GM21367 (cell line): ENCODE measurements around the gene SLC12A6.

Source experiments
- ATAC-seq: cut with Tn5 transposase; IDR thresholded peaks from one replicate; pipeline ENCODE4 v1.9.1; 2021; ENCODE audit not compliant: unreplicated experiment

Gene SLC12A6

DNA sequence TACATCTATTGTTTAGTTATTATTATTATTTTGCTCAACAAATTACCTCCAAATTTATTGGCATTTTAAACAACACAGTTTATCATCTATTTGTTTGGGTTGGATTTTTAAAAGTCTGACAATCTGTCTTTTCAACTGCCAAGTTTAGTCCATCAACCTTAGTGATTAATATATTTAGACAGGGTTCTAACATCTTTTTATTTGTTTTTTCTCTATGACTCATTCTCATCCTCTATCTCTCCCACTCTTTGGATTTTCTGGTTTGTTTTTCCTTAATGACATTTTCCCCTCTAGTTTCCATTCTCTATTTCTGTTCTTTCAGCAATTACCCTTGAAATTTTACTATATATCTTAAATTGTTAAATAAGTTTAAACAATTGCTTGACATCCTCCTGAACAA lies 70.8 kb downstream of the SLC12A6 start:
- ATAC-seq: no peak

DNA sequence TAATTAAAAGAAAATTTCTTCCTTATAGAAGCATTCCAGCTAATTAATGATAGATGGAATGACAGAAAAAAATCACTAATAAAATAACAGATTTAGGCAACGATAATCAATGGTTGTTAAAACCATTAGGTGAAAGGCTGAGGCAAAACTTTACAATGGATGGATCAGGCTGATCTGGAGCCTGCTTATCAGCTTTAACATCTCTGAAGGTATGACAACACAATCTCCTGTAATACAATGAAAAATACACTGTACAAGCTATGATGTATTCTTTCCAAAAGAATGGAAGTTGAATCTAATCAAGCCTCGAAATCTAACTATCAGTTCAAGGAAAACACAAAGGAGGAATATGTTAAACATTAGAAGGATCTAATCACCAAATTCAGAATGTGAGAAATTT lies 73.5 kb downstream of the SLC12A6 start:
- no peak for ATAC-seq

DNA sequence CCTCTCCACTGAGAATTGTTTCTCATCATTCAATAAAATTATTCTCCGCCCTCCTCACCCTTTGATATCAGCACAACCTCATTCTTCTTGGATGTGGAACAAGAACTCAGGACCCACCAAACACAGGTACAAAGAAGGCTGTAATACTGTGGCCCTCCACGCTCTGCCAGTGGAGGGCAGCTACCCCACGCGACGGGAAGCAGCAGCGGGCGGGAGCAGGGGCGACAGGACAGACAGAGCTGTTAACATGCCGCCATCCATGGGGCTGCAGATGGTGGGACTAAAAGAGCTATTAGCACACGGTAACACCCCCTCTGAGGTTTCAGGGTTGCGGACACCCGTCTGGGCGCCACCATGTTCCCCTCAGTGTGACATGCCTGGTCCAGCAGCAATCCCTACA lies 75.2 kb downstream of the SLC12A6 start:
- no peak for ATAC-seq

DNA sequence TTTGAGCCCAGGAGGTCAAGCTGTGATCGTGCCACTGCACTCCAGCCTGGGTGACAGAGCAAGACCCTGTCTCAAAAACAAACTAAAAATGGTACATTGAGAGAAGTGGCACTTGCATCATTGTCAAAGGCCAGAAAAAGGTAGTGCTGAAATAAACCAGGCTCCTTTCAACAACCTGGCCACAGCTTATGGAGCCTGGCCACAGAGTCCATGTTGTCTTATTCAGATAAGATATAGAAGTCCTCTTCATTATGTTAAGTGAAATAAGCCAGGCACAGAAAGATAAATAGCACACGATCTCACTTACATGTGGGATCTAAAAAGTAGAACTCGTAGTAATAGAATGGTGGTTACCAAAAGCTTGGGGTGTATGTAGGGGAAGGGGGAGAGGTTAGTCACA lies 78.0 kb downstream of the SLC12A6 start:
- ATAC-seq: no peak

DNA sequence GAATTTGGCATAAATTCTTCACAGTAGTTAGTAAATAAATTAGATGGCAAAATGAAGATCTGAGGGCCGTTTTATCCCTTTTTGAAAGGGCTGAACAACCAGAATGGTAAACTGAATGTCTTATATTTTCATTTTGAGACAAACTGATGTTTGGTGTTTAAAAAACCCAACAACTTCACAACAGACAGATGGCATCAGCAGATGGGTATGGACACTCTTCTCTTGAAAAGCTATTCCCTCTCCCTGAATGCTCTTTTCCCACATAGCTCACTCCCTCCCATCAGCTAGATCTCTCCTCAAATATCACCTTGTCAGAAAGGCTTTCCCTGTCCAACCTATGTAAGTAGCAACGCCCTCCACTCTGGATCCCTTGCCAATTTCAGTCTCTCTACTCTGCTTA lies 79.4 kb downstream of the SLC12A6 start:
- ATAC-seq: no peak

DNA sequence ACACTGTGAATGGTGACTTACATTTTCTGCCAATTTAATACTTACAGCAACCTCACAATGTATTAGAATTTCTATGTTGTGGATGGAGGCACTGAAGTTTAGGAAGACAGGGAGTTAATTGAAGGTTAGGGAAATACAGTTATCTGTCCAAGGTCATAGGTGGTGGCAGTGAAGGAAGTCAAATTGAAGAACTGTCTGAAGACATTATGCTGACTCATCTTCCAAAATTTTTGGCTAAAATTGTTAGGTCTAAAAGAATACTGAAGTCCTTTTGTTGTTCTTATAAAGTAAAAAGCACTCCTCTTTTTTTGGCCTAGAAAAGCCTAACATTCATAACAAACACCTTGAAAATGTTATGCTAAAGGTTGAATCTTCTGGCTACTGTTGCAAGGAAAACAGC lies 85.0 kb downstream of the SLC12A6 start:
- ATAC-seq: no peak

DNA sequence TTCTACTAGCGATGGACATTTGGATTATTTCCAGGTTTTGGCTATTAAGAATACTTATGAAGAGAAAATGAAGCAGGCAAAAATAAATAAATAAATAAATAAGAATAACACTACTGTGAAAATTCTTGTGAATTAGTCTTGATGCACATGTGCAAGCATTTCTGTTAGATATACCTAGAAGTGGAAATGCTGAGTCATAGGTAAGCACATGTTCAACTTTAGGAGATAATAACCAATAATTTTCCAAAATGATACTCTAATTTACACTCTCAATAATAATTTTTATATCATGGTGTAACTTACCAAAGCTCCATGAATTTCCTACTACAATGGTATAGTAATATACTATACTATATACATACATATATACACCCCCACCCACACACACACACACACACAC lies 89.4 kb downstream of the SLC12A6 start:
- ATAC-seq: no peak

DNA sequence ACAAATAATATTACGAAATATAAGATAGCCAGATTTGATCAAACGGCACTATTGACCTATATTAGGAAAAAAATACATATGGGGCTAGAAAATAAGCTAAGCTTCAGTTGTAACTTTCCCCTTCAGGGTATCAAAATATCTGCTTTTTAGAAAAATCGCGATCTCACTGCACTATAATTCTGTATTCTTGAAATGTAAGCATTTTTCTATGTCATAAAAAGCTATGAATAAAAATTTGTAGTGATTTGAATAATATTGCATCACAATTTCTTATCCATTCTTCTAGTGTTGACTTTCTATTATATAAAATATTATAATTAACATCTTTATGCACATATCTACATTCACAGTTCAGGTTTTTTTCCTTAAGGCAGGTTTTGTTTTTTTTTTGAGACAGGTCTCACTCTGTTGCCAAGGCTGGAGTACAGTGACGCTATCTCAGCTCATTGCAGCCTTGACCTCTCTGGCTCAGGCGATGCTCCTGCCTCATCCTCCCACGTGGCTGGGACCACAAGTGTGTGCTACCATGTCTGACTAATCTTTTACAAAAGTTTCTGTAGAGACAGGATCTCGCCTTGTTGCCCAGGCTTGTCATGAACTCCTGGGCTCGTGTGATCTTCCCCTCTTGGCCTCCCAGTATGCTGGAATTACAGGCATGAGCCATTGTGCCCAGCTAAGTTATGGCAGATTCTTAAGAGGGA lies 91.2 kb downstream of the SLC12A6 start:
- ATAC-seq: no peak

DNA sequence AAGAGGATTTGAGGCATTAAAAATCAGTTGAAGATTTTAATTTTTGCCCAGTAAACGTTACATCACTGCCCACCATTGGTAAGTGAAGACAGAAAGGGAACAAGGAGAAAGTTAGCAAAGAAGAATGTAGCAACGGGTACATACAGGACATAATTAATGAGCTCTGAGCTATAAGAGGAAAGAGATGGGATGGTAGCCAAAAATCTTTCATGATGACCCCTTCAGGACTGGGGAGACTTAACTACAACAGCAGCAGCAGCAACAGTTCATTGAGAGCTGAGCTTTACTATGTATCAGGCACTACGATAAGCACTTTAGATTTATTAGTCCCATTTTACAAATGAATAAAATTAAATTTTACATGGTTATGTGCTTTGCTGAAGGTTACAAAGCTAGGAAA lies 94.4 kb downstream of the SLC12A6 start:
- no peak for ATAC-seq

DNA sequence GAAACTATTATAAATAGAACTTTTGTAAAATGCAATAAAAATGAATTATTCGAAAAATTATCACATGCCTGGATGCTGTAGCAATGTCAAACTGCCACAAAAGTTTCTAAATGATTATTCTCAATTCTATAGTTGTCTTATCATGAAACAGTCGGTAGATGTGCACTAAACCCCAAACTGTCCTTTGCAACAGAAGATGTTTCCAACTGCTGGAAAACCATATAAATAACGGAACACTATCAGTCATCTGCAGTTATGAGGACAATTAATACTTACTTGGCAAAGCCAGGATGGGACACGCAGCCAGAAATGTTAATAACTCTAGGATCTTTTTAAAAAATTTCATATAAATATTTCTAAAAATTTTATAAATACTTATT lies 95.3 kb downstream of the SLC12A6 start:
- no peak for ATAC-seq

DNA sequence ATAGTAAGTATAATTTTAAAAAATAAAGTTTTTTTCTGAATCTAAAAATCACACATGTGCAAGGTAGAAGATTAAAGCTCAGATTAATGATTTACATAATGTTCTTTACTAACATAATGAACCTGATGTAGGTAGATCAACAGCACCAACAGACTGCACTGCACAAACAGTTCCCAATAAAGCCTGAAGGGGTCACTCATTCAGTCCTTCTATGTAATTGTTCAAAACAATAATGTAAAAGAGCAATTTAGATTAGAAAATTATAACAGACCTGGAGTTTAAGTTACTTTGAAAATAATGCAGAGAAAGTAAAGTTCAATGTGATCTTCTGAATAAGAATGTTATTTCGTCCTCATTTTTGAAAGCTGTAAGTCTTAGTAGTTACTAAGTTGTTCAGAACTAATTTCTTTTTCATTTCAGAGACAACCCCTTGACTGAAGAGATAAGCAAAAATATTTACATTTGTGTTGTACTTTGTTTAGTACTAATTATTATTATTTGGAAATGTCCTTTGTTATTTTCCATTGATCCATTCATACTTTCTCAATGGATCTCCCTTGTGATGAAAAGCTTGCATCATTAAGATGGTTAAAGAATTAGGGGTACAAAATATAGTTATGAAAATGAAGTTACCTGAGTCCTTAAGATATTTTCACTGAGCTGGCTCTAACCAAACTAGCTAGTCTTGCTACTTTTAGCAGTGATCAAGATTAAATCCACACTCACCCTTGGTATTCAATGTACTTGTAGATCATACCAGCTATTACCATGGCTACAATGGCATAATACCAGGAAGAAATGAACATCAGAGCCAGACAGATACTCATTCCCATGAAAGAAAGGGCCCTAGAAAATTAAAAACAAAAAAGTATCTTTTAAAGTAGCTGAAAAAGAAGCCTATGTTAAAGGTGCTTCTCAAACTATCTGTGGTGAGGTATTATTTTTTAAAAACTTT lies 95.9 kb downstream of the SLC12A6 start:
- no peak for ATAC-seq

DNA sequence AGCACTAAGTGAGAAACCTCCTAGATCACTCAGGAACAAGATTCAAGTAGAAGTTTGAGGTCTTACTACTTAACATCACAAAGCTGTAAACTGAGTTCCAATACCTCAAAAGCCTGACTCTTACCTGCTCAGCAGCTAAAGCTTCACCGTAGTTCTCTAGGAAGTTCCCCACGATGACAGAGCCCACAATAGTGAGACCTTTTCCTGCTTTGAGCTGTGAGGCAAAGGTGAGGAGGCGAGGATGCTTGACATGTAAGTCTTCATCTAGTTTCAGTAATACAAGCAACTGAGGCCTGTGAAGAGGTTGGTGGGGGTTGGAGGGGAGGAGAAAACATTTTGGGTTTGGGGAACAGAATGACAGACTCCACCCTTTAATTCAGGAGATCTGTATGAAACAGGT lies 97.0 kb downstream of the SLC12A6 start:
- no peak for ATAC-seq

DNA sequence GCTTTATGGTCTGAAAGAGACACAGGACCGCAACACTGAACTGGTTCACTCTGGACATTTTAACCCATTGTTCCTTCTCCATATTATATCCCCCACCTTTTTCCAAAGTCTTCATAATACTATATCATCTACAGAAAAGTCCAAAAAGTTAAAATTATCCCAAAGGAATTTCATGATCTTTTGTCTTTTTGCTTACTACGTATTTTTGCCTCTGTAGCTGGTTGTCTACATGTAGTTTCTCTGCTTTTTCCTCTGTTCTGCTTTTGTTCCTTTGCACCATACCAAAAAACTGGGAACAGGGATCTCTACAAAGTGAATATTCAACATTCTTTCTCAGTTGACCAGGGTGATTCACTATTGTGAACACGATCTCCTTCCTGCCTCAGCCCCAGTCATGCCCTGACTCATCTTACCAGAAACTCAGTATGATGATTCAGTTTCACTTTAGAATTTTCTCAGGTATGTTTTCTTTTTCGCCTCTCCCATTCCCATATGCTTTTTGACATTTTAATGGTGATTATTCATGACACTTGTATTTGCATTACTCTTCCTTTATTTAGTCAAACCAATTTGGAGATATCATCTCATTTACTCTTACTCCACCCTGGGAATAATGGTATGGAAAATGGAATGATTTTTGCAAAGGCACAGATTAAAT lies 98.3 kb downstream of the SLC12A6 start:
- no peak for ATAC-seq

DNA sequence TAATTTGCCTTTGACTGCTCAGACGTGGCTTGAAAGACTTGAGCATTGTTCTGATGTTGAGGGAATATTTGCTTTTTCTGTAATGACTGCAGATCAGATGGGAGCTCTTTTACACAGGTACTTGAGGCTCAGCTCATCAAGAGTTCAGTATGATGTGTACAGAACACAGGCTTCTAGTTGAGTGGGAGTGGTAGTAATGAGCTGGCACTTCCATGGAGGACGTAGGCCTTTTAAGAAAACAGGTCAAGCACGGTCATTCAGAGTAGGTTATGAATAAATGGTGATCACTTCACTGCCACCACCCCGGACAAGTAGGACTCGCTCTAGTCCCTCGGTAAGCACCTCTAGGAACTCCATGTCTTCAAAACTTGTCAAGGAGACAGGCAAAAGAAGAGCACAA lies 104.0 kb downstream of the SLC12A6 start:
- no peak for ATAC-seq

DNA sequence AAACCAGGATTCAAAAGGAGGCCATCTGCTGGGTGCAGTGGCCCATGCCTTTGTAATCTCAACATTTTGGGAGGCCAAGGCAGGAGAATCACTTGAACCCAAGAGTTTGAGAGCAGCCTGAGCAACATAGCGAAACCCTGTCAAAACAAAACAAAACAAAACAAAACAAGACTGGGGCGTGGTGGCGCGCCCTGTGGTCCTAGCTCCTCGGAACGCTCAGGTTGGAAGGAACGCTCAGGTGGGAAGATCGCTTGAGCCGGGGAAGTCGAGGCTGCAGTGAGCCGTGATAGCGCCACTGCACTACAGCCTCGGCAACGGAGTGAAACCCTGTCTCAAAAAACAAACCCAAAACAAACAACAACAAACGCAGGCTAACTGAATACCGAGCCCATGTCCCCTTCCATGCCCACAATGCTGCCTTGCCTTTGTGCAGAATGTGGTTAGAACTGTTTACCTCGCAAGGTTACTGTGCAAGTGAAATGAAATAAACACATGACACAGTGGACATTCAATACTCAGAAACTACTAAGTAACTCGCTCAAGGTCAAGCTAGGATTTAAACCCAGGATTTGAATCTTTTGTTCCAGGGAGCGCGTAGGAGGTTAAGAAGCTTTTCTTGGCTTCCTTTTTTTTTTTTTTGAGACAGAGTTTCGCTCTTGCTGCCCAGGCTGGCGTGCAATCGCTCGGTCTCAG lies 113.5 kb downstream of the SLC12A6 start:
- no peak for ATAC-seq

DNA sequence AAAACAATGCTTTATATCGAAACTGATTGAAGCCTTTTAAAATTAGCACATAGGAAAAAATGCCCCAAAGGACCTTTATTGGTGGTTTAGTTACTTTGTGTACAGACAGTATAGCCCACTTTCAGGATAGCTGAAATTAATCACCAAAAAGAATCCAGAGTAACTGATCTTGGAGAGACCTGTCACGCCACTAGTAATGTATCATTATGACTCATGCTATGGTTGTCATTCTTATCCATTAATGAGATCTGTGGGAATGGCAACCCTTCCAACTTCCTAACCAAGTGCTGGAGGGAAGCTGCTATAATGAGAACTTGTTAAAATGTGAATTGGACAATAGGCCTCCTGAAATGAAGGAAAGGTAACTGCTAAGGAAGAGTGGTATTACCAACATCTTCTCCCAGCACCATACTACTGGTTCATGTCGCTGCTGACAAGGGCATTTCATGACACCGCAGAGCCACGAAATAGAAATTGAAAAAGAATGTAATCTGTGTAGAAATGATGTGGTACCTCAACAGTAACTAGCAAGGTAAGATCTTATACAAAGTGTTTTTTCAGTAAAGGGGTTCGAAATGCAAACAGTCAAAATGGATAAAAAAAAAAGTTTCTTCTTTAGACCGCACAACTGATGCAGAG lies 119.9 kb downstream of the SLC12A6 start:
- no peak for ATAC-seq

DNA sequence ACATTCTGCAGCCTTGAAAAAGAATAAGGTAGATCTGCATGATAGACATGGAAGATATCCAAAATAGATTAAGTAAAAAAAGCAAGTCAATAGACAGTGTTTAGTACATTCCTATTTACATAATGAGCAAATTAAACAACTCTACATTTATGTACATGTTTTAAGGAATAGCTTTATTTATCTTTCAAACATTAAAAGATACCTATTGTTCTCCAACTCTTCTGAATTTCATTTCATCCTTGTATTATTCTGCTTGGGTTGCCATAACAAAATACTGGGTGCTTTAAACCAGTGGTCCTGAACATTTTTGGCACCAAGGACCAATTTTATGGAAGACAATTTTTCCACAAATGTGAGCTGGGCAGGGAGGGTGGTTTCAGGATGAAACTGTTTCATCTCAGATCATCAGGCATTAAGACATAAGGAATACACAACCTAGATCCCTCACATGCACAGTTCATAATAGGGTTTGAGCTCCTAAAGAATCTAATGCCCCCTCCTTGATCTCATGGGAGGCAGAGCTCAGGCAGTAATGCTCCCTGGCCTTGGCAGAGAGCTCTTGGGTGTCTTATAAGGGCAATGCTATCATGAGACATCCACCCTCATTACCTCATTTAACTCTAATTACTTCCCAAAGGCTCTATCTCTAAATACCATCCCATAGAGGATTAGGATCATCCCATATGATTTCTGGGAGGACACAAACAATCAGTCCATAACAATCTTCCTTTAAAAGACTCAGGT lies 120.9 kb downstream of the SLC12A6 start:
- no peak for ATAC-seq

DNA sequence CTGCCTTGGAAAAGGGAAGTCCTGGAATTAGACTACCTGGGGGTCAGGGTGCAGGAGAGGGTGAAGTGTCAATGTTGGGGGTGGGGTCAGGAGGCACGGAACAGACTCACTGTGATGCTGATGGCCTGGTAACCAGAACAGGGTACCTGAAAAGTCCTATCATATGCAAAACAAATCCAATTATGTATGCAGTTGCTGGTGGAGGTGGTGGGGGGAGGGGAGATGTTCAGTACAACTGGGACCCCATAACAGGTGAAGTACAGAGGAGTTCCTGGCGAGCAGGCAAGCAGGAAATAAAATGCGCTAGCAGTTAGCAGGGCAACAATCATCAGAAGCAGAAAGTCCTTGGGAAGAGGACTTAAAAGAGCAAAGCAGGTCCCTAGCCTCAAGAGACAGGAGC lies 123.4 kb downstream of the SLC12A6 start:
- no peak for ATAC-seq

DNA sequence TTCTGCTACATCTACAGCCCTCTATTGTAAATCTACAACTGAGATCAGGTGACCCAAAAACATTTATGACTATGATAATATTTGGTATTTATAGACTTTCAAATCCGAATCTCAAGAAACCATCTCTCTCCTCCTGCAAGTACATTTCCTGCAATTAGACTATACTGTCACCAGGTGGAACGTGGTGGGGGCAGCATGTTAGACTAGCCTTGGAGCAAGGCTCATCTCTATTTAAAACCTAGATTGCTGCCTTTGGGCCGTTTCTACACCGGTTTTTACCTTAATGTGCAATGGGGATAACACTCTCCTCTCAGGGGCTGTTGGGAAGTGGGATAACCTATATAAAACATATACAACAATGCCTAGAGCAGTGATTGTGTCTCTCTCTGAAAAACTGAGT lies 123.9 kb downstream of the SLC12A6 start:
- ATAC-seq: no peak
